ENCODE results near the gene DIAPH3. TPM values are rescaled to one million over a fixed set of nuclear protein-coding genes. Genes with fewer than 3 reads are reported as not detected.

Gene DIAPH3
- total RNA-seq, 4 donors from 2014 or later = 0.10 to 0.67 TPM; not detected in 2

DNA sequence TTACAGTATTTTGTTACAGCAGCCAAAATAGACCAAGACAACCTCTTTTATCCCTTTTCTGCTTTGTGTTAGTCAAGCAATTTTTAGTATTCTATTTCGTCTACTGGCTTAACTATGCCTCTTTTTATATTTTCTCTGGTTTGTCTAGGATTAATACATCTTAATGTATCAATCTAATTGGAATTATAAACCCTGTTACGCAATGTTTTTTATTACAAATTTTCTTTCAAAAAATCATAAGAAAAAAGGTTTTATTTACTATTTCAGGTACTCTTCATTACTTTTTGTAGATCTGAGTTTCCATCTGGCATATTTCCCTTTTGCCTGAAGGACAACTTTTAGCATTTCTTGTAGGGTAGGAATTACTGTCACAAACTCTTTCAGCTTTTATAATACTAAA lies 275.3 kb downstream of the DIAPH3 start:
- TF ChIP-seq, protein P1, sequence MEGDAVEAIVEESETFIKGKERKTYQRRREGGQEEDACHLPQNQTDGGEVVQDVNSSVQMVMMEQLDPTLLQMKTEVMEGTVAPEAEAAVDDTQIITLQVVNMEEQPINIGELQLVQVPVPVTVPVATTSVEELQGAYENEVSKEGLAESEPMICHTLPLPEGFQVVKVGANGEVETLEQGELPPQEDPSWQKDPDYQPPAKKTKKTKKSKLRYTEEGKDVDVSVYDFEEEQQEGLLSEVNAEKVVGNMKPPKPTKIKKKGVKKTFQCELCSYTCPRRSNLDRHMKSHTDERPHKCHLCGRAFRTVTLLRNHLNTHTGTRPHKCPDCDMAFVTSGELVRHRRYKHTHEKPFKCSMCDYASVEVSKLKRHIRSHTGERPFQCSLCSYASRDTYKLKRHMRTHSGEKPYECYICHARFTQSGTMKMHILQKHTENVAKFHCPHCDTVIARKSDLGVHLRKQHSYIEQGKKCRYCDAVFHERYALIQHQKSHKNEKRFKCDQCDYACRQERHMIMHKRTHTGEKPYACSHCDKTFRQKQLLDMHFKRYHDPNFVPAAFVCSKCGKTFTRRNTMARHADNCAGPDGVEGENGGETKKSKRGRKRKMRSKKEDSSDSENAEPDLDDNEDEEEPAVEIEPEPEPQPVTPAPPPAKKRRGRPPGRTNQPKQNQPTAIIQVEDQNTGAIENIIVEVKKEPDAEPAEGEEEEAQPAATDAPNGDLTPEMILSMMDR (IDR thresholded peaks at IDR 0.05) = no peak
- TF ChIP-seq POLR2A (IDR thresholded peaks at IDR 0.05) = no peak
- 97 to 99% methylated on average over 2 of the region's 2 CpGs for WGBS, 2 donors
- intact Hi-C loops (cut with DNase I) = no loop called here
- H3K36me3 ChIP-seq = no peaks in the 10 kb centered on the region
- H3K27me3 ChIP-seq = no peaks in the 10 kb centered on the region
- no peak overlapping the region for H3K4me3 ChIP-seq (replicated peaks in 1 of 3)
- DNase-seq = no peak
- no peak overlapping the region for H3K27ac ChIP-seq
- H3K4me1 ChIP-seq = no peaks in the 10 kb centered on the region
- H3K9me3 ChIP-seq = no peaks in the 10 kb centered on the region

DNA sequence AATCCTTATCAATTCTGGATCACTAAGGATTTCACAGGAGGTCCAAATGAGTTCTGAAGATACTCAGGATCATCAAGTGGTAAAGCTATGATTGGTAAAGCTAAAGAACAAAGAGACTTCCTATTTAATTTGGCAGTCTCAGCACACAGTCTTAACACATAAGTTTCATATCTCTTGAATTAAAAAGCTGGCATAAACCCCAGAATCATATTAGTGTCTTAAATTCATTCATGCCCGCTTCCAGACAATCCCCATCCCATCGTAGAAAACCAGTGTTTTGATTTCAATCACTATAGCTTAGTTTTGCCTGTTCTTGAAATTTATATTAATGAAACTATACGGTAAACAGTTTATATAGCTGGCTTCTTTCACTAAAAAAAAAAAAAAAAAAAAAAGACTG lies 278.7 kb downstream of the DIAPH3 start:
- no peaks in the 10 kb centered on the region for H3K36me3 ChIP-seq
- no peaks in the 10 kb centered on the region for H3K9me3 ChIP-seq
- H3K27ac ChIP-seq = no peak overlapping the region
- TF ChIP-seq, protein P1 (IDR thresholded peaks at IDR 0.05) = no peak
- no peak for TF ChIP-seq POLR2A (IDR thresholded peaks at IDR 0.05)
- no peaks in the 10 kb centered on the region for H3K4me1 ChIP-seq
- intact Hi-C loops (cut with DNase I) = no loop called here
- no peak for DNase-seq
- H3K27me3 ChIP-seq = no peaks in the 10 kb centered on the region
- WGBS, 2 donors = 74 to 82% methylated on average over 3 of the region's 3 CpGs
- no peak overlapping the region for H3K4me3 ChIP-seq (replicated peaks in 1 of 3)

DNA sequence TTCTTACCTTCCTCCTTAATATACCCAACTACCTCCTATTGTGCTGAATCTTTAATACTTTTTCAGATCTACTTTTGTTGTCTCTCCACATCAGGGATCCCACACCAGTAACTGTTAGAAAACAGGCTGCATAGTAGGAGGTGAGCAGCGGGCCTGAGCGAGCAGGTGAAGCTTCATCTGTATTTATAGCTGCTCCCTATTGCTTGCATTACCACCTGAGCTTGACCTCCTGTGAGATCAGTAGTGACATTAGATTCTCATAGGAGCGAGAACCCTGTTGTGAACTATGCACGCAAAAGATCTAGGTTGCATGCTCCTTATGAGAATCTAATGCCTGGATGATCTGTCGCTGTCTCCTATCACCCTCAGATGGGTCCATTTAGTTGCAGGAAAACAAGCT lies 279.8 kb downstream of the DIAPH3 start:
- intact Hi-C loops (cut with DNase I) = no loop called here
- DNase-seq = no peak
- Histone ChIP-seq H3K36me3 (no peaks in the 10 kb centered on the region), H3K4me1 (no peaks in the 10 kb centered on the region), H3K4me3 (replicated peaks in 1 of 3) (no peak overlapping the region), H3K9me3 (no peaks in the 10 kb centered on the region), H3K27me3 (no peaks in the 10 kb centered on the region), H3K27ac (no peak overlapping the region)
- 97 to 98% methylated on average over 5 of the region's 5 CpGs for WGBS, 2 donors
- TF ChIP-seq POLR2A (IDR thresholded peaks at IDR 0.05) = no peak
- TF ChIP-seq, protein P1 (IDR thresholded peaks at IDR 0.05) = no peak

GRCh38 chr13:59880468-59880867 lies 283.3 kb downstream of the DIAPH3 start:
- intact Hi-C loops (cut with DNase I) = no loop called here
- H3K27ac ChIP-seq = no peak overlapping the region
- 83 to 86% methylated on average over 1 of the region's 1 CpG for WGBS, 2 donors
- no peak for TF ChIP-seq POLR2A (IDR thresholded peaks at IDR 0.05)
- TF ChIP-seq, protein P1 (IDR thresholded peaks at IDR 0.05) = no peak
- no peaks in the 10 kb centered on the region for H3K4me1 ChIP-seq
- no peaks in the 10 kb centered on the region for H3K9me3 ChIP-seq
- H3K27me3 ChIP-seq = no peaks in the 10 kb centered on the region
- H3K4me3 ChIP-seq (replicated peaks in 1 of 3) = no peak overlapping the region
- DNase-seq = no peak
- H3K36me3 ChIP-seq = no peaks in the 10 kb centered on the region

GRCh38 chr13:59879281-59879680 lies 284.4 kb downstream of the DIAPH3 start:
- intact Hi-C loops (cut with DNase I) = no loop called here
- TF ChIP-seq, protein P1 (IDR thresholded peaks at IDR 0.05) = no peak
- no peak for TF ChIP-seq POLR2A (IDR thresholded peaks at IDR 0.05)
- 77 to 78% methylated on average over 4 of the region's 4 CpGs for WGBS, 2 donors
- Histone ChIP-seq H3K4me1 (no peaks in the 10 kb centered on the region), H3K27me3 (no peaks in the 10 kb centered on the region), H3K4me3 (replicated peaks in 1 of 3) (no peak overlapping the region), H3K36me3 (no peaks in the 10 kb centered on the region), H3K9me3 (no peaks in the 10 kb centered on the region), H3K27ac (no peak overlapping the region)
- no peak for DNase-seq
